ENCODE results near the gene NLGN4Y. TPM values are rescaled to one million over a fixed set of nuclear protein-coding genes. Genes with fewer than 3 reads are reported as not detected.

The NLGN4Y gene
- total RNA-seq, 1 donor from 2014 or later = not detected

GRCh38 chrY:14763600-14763999 is 239.3 kb downstream of the NLGN4Y start:
- Mint-ChIP-seq H3K4me3 (ENCODE audit: low read depth) (no peak overlapping the region), H3K4me1 (ENCODE audit: low read depth) (no peaks in the 10 kb centered on the region), H3K27ac (no peak overlapping the region), H3K36me3 (ENCODE audit: insufficient read depth) (no peaks in the 10 kb centered on the region), H3K9me3 (ENCODE audit: low read depth) (no peaks in the 10 kb centered on the region), H3K27me3 (no peaks in the 10 kb centered on the region)
- TF ChIP-seq, protein P1, sequence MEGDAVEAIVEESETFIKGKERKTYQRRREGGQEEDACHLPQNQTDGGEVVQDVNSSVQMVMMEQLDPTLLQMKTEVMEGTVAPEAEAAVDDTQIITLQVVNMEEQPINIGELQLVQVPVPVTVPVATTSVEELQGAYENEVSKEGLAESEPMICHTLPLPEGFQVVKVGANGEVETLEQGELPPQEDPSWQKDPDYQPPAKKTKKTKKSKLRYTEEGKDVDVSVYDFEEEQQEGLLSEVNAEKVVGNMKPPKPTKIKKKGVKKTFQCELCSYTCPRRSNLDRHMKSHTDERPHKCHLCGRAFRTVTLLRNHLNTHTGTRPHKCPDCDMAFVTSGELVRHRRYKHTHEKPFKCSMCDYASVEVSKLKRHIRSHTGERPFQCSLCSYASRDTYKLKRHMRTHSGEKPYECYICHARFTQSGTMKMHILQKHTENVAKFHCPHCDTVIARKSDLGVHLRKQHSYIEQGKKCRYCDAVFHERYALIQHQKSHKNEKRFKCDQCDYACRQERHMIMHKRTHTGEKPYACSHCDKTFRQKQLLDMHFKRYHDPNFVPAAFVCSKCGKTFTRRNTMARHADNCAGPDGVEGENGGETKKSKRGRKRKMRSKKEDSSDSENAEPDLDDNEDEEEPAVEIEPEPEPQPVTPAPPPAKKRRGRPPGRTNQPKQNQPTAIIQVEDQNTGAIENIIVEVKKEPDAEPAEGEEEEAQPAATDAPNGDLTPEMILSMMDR (IDR thresholded peaks at IDR 0.05; ENCODE audit: unreplicated experiment) = no peak
- DNase-seq (ENCODE audit: low spot score, unreplicated experiment) = no peak

DNA sequence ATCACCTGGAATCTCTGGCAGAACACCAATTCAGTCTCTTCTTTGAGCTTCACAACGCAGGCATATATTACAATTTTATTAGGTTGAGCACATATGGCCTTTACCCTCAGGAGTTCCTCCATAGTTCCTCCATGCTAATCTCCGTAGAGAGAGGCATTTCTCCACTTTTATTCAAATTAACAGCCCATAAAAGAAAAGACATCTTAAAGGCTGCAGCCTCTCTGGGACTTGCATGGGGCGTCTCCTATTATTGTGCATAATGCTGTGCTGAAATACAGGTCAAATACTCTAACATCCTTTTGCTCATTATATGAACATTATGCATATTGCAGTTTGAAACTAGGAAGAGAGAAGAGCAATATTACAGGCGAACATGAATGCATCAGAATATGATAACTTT is 253.9 kb downstream of the NLGN4Y start:
- TF ChIP-seq, protein P1 (IDR thresholded peaks at IDR 0.05; ENCODE audit: unreplicated experiment) = no peak
- no peak for DNase-seq (ENCODE audit: low spot score, unreplicated experiment)
- Mint-ChIP-seq H3K36me3 (ENCODE audit: insufficient read depth) (no peaks in the 10 kb centered on the region), H3K27me3 (no peaks in the 10 kb centered on the region), H3K4me1 (ENCODE audit: low read depth) (no peaks in the 10 kb centered on the region), H3K9me3 (ENCODE audit: low read depth) (no peaks in the 10 kb centered on the region), H3K27ac (no peak overlapping the region), H3K4me3 (ENCODE audit: low read depth) (no peak overlapping the region)

DNA sequence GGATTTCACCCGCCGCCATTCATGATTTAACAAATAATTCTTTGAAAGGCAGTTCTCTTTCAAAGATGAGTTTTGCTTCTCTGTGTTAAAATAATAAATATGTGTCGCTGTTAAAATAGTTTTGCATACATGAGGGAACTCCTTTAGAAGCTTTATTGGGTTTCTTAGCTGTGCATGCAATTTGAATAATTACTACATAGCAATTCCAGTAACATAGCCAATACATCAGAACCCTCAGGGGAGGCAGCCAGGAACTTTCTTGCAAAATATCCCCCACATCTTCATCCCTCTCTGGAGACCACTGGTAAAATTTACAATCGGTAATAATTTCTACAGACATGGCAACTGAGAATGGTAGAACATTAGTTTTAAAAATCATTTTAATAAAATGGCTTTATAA is 268.8 kb downstream of the NLGN4Y start:
- H3K4me3 Mint-ChIP-seq (ENCODE audit: low read depth) = no peak overlapping the region
- no peaks in the 10 kb centered on the region for H3K4me1 Mint-ChIP-seq (ENCODE audit: low read depth)
- H3K27ac Mint-ChIP-seq = no peak overlapping the region
- H3K36me3 Mint-ChIP-seq (ENCODE audit: insufficient read depth) = no peaks in the 10 kb centered on the region
- no peaks in the 10 kb centered on the region for H3K27me3 Mint-ChIP-seq
- DNase-seq (ENCODE audit: low spot score, unreplicated experiment) = no peak
- TF ChIP-seq, protein P1 (IDR thresholded peaks at IDR 0.05; ENCODE audit: unreplicated experiment) = no peak
- no peaks in the 10 kb centered on the region for H3K9me3 Mint-ChIP-seq (ENCODE audit: low read depth)

DNA sequence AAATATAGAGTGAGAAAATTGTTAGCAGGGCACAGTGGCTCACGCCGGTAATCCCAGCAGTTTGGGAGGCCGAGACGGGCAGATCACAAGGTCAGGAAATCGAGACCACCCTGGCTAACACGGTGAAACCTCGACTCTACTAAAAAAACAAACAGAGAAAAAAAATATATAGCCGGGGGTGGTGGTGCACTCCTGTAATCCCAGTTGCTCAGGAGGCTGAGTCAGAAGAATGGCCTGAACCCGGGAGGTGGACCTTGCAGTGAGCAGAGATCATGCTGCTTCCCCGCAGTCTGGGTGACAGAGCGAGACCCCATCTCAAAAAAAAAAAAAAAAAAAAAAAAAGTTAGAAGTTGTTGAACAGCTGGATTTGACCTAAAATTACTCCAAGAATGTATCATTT is 269.3 kb downstream of the NLGN4Y start:
- H3K9me3 Mint-ChIP-seq (ENCODE audit: low read depth) = no peaks in the 10 kb centered on the region
- TF ChIP-seq, protein P1 (IDR thresholded peaks at IDR 0.05; ENCODE audit: unreplicated experiment) = no peak
- H3K4me3 Mint-ChIP-seq (ENCODE audit: low read depth) = no peak overlapping the region
- no peaks in the 10 kb centered on the region for H3K4me1 Mint-ChIP-seq (ENCODE audit: low read depth)
- no peak overlapping the region for H3K27ac Mint-ChIP-seq
- no peaks in the 10 kb centered on the region for H3K27me3 Mint-ChIP-seq
- no peak for DNase-seq (ENCODE audit: low spot score, unreplicated experiment)
- H3K36me3 Mint-ChIP-seq (ENCODE audit: insufficient read depth) = no peaks in the 10 kb centered on the region

GRCh38 chrY:14798010-14798409 is 273.7 kb downstream of the NLGN4Y start:
- H3K27ac Mint-ChIP-seq = no peak overlapping the region
- H3K9me3 Mint-ChIP-seq (ENCODE audit: low read depth) = no peaks in the 10 kb centered on the region
- TF ChIP-seq, protein P1 (IDR thresholded peaks at IDR 0.05; ENCODE audit: unreplicated experiment) = no peak
- no peak for DNase-seq (ENCODE audit: low spot score, unreplicated experiment)
- no peak overlapping the region for H3K4me3 Mint-ChIP-seq (ENCODE audit: low read depth)
- H3K36me3 Mint-ChIP-seq (ENCODE audit: insufficient read depth) = no peaks in the 10 kb centered on the region
- H3K4me1 Mint-ChIP-seq (ENCODE audit: low read depth) = no peaks in the 10 kb centered on the region
- no peaks in the 10 kb centered on the region for H3K27me3 Mint-ChIP-seq
